Measurements from ENCODE around the gene PCNX2. TPM values are rescaled to one million over a fixed set of nuclear protein-coding genes. Genes with fewer than 3 reads are reported as not detected.

The PCNX2 gene
- total RNA-seq, 1 experiment from 2014 or later, result 9.1 TPM

DNA sequence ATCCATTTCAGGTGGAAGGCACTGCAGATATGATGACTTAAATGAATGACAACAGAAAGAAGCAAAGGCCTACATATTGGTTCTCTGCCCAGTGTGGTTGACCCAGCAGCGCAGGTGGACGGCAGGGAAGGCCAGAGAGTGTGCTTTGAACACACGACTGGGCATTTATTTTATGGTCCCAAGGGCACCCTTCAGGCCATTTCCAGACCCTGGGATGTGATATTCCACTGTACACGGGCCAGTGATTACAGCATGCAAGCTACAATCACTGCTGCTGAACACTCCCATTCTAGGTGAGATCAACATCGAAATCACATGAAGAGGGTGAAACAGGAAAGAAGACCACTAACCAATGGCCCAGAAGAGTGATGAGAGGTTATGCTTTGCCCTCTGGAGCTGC lies 33.8 kb downstream of the PCNX2 start:
- no peak for DNase-seq (ENCODE audit: low spot score)
- intact Hi-C loops (cut with micrococcal nuclease; ENCODE audit: unreplicated experiment), result no loop called here
- Histone ChIP-seq H3K27ac (ENCODE audit: low read depth, low read length, poor library complexity, severe bottlenecking) (no peak overlapping the region), H3K4me3 (ENCODE audit: low read depth, low read length, poor library complexity, severe bottlenecking) (no peak overlapping the region), H3K27me3 (replicated peaks; ENCODE audit: insufficient read depth, low read depth, low read length, poor library complexity) (no peaks in the 10 kb centered on the region), H3K36me3 (ENCODE audit: insufficient read depth, low read length, poor library complexity, severe bottlenecking) (no peaks in the 10 kb centered on the region), H3K9me3 (ENCODE audit: low read depth, low read length, poor library complexity, severe bottlenecking) (no peaks in the 10 kb centered on the region), H3K4me1 (ENCODE audit: insufficient read depth, low read length, poor library complexity, severe bottlenecking) (no peaks in the 10 kb centered on the region)
- POLR2A ChIA-PET (ENCODE audit: low non-redundant PET), result no interaction called here
- BruUV-seq (replicated peaks), result no TSS peak
- CTCF ChIA-PET, result no interaction called here
- TF ChIP-seq CTCF (conservative IDR thresholded peaks at IDR 0.05; ENCODE audit: low read depth, low read length) (no peak), EZH2 (IDR thresholded peaks at IDR 0.05; ENCODE audit: borderline replicate concordance, low read depth, low read length, poor library complexity, severe bottlenecking) (no peak)

DNA sequence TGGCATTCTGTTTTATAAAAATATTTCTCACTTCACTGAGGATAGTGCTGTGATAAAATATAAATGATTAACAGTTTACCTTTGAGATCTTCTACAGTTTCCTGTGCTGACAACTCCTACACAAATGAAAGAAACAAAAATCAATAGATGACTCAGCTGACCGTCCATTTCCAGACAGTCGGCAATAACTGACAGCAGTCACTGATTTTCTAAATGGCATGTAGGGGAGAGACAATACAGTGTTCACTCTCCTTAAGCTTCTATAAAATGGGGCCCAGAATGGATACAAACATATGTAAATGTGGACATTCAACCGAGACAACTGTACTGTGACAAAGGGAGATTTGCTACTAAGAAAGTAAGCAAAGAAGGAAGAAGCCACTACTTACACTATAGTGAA lies 34.3 kb downstream of the PCNX2 start:
- DNase-seq (ENCODE audit: low spot score), result no peak
- Histone ChIP-seq H3K27me3 (replicated peaks; ENCODE audit: insufficient read depth, low read depth, low read length, poor library complexity) (no peaks in the 10 kb centered on the region), H3K4me1 (ENCODE audit: insufficient read depth, low read length, poor library complexity, severe bottlenecking) (no peaks in the 10 kb centered on the region), H3K4me3 (ENCODE audit: low read depth, low read length, poor library complexity, severe bottlenecking) (no peak overlapping the region), H3K27ac (ENCODE audit: low read depth, low read length, poor library complexity, severe bottlenecking) (no peak overlapping the region), H3K9me3 (ENCODE audit: low read depth, low read length, poor library complexity, severe bottlenecking) (no peaks in the 10 kb centered on the region), H3K36me3 (ENCODE audit: insufficient read depth, low read length, poor library complexity, severe bottlenecking) (no peaks in the 10 kb centered on the region)
- CTCF ChIA-PET, result no interaction called here
- no TSS peak for BruUV-seq (replicated peaks)
- POLR2A ChIA-PET (ENCODE audit: low non-redundant PET), result no interaction called here
- intact Hi-C loops (cut with micrococcal nuclease; ENCODE audit: unreplicated experiment), result no loop called here
- TF ChIP-seq CTCF (conservative IDR thresholded peaks at IDR 0.05; ENCODE audit: low read depth, low read length) (no peak), EZH2 (IDR thresholded peaks at IDR 0.05; ENCODE audit: borderline replicate concordance, low read depth, low read length, poor library complexity, severe bottlenecking) (no peak)

- no peak overlapping the region for H3K4me3 ChIP-seq (ENCODE audit: low read depth, low read length, poor library complexity, severe bottlenecking)
- no peaks in the 10 kb centered on the region for H3K9me3 ChIP-seq (ENCODE audit: low read depth, low read length, poor library complexity, severe bottlenecking)
- TF ChIP-seq EZH2 (IDR thresholded peaks at IDR 0.05; ENCODE audit: borderline replicate concordance, low read depth, low read length, poor library complexity, severe bottlenecking) (no peak), CTCF (conservative IDR thresholded peaks at IDR 0.05; ENCODE audit: low read depth, low read length) (no peak)
- BruUV-seq (replicated peaks), result no TSS peak
- intact Hi-C loops (cut with micrococcal nuclease; ENCODE audit: unreplicated experiment), result no loop called here
- no peaks in the 10 kb centered on the region for H3K36me3 ChIP-seq (ENCODE audit: insufficient read depth, low read length, poor library complexity, severe bottlenecking)
- no peaks in the 10 kb centered on the region for H3K27me3 ChIP-seq (replicated peaks; ENCODE audit: insufficient read depth, low read depth, low read length, poor library complexity)
- no peak overlapping the region for H3K27ac ChIP-seq (ENCODE audit: low read depth, low read length, poor library complexity, severe bottlenecking)
- no peak for DNase-seq (ENCODE audit: low spot score)
- CTCF ChIA-PET, result interaction anchor here (0.5 kb wide), 1 partner anchor 25 kb away, joined by 3 read pairs; no protein-coding TSS in a partner anchor
- H3K4me1 ChIP-seq (ENCODE audit: insufficient read depth, low read length, poor library complexity, severe bottlenecking), result no peaks in the 10 kb centered on the region
- POLR2A ChIA-PET (ENCODE audit: low non-redundant PET), result no interaction called here
Measured at GRCh38 chr1:233257786-233258185, 37.7 kb downstream of the PCNX2 start.
